ENCODE data around the gene VSTM4.

- no peak for TF ChIP-seq EZH2 (IDR thresholded peaks at IDR 0.05; ENCODE audit: insufficient read depth, poor library complexity, severe bottlenecking)
- no peak for TF ChIP-seq EZH2phosphoT487 (IDR thresholded peaks at IDR 0.05; ENCODE audit: insufficient read depth, low read depth)
Measured at GRCh38 chr10:49070701-49071100, 44.6 kb downstream of the VSTM4 start.
